Smooth muscle cell of the brain vasculature (primary cell): ENCODE results near the gene NEO1.

Source experiments
- DNase-seq: peaks from one replicate; pipeline ENCODE4 v3.0.0-alpha.2; 2012; ENCODE audit warnings: low read depth, low spot score

NEO1 gene

DNA sequence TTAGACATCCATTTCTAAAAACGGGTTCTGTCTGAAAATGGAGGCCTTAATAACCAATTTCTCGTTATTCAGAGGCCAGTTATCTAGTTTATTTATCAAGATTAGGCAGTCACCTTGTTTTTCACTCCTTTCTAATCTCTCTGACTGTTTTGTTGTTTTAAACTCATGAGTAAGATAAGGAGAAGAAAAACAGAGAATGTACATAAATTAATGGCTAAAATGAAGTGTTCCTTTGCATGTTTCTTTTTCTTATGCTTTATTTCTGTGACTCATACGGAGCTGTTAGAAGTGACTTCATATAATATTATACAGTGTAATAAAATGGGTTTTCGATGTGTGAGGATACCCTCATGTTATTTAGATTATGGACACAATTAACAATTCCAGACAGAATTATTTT, 22.0 kb downstream of the NEO1 start:
- DNase-seq: no peak

DNA sequence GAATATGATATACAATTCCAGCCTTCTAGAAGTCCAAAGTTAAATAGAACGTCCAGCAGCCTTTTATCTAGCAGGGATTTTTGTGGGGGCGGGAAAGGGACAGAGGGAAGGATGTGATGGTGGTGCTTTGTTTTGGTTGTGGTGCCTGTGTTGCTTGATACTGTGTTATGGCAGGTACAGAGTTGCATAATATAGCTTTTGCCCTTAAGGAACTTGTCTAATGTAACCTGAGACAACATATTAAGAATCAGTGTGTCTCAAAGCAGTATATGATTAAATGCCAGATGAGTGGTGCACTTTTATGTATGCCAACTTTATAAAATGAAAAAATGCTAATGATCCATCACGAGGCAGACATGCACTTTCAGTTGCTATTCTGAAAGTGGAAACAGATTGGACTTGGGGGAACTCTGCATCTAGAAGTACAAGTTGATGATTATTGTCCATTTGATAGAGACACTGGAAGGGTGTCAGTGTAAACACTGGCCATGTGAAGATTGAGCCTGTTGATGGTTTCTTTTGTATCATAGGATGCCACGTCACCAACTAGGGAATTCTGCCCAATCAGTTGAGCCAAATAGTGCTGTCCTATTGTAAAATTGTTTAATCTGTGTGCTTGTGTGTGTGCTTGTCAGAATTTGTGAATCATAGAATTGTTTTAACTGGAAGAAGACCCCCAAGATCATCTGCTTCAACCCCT, 23.0 kb downstream of the NEO1 start:
- no peak for DNase-seq

DNA sequence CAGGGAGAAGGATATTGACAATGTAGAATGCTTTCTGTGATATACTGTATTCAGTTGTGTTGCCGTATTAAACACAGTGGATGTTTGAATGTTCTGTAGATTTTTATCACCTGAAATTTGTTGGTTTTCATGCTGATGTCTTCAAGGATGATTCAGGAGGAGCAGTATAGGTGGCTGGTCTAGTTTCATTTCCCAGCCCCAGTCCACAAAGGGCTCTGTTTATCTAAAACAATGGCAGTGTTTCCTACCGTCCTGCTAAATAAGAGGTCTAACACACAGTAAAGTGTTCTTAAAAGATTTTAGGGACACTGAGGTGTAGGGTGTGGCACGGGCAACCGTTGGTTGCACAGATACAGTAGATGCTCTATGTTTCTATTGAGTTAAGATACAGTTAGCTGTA, 26.0 kb downstream of the NEO1 start:
- no peak for DNase-seq

DNA sequence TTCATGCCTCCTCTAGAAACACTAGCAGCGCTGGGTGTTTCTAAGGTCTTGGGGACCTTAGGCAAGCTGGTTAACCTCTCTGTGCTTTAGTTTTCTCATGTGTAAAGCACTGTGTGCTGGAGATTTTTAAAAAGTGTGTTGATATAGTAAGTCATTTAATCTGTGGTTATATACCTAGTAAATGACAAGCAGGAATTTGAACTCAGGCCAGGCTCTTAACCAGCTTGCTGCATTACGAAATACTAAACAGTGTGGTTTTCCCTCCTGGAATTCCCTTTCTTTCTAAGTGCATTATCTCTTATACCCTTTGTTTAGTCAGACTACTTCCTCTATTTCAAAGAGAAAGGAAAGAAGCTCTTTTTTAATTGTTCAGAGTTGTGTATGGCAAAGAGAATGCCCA, 26.5 kb downstream of the NEO1 start:
- peak; percentile 21 for DNase-seq

DNA sequence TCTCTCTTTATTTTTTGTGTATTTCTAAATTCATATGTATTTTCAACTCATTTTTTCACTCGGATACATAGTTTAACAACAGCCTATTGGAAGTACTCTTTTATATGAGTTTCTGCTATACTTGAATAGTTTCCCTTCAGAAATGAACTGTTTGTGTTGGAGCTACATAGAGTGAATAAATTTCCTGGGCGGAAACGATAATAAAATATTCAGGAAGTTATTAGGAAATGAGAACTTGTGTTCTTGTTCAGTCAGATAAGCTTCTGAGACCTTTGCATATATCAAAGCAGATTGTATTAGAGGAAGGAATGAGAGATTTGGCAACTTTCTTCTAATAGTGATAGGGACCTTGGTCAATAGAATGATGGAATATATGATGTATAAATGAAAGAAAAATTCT, 27.3 kb downstream of the NEO1 start:
- no peak for DNase-seq

DNA sequence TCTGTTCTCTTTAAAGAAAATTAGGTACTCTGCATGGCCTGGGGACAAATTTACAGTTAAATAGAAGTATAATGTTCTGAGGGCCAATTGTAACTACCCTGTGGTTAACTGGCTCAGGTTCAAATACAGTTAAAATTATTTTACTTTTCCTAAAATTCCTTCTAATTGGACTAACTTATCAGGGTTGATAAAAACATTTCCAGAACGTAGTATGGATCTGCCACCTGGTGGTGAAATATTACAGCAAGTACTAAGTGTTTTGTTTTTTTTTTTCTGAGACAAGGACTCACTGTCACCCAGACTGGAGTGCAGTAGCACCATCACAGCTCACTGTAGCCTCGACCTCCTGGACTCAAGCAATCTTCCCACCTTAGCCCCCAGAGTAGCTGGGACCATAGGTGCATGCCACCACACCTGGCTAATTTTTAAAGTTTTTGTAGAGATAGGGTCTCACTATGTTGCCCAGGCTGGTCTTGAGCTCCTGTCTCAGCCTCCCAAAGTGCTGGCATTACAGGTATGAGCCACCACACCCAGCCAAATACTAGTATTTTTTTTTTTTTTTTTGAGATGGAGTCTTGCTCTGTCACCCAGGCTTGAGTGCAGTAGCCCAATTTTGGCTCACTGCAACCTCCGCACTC, 29.2 kb downstream of the NEO1 start:
- DNase-seq: peak; percentile 43

DNA sequence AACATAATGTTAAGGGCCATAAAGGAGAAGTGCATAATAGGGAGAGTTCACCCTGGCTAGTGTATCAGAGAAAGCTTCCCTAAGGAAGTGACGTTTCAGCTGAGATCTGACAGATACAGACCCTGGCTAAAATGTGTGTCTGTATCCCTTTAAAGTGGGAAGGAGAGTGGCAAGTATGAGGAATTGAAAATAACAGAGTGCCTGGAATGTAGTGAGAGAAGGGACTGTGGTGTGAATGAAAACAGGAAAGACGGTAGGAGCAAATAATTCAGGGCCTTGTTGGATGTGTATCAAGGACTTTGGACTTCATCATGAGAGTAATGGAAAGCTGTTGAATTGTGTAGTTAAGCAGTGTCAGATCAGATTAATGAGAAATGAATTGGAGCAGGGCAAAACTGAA, 30.5 kb downstream of the NEO1 start:
- no peak for DNase-seq

DNA sequence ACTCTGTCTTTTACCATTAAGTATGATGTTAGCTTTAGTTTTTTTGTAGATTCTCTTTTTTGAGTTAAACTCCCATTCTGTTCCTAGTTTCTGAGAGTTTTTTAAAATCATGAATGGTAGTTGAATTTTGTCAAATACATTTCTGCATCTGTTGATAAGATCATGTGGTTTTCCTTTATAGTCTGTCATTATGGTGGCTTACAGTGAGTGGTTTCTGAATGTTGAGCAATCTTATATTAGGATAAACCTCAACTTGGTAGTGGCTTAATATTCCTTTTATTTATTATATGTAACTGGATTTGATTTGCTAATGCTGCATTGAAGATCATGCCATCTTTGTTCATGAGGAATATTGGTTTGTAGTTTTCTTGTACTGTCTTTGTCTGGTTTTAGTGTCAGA, 34.8 kb downstream of the NEO1 start:
- DNase-seq: no peak

DNA sequence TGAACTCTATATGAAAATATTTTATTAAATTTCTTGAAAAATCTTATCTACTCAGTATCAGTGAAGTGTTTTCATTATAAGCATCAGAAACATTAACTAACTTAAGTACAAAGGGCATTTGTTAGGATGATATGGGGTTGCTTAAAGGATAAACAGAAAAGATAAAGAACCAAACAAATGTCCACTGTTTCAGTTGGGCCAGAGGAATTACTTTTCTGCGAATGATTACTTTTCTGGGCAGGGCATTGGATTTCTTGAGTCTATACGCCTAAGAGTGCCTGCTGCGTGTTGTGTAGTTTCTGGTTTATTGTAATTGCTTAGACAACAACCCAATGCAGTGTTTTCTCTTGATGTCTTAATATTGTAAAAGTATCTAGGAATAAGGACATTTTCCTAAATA, 52.8 kb downstream of the NEO1 start:
- no peak for DNase-seq

DNA sequence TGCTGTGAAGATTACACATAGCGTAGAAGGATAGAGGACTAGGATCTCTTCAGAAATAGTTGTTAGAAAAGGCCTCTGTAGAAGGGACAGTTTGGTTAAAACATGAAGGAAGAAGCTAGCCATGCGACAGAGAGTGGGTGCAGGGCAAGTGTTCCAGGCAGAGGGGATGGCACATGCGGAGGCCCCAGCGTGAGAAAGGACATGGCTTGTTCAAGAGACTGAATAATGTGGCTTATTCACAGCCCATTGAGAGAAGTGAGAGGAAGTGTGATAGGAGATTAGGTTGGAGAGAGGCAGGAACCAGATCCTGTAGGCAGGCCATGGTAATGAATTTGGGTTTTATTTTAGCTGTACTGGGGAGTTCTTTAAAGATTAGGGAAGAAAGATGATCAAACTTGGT, 56.4 kb downstream of the NEO1 start:
- DNase-seq: no peak

DNA sequence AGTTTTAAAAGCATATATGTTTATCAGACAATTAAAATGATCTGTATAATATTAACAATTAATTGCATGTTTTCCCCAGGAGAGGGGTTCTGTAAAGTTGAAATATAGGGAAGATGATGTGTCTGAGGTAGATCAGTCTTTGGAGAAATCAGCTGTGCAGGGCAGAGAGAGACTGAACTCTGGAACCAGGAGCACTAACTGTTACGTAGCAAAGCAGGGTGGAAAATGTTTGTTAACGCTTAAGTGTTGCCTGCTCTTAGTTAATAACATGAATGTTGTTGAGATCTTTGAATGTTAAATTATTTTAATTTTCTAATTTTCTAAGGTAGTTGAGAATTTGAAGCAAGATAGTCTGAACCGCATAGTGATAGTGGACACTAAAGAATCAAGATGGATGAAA, 57.5 kb downstream of the NEO1 start:
- no peak for DNase-seq

DNA sequence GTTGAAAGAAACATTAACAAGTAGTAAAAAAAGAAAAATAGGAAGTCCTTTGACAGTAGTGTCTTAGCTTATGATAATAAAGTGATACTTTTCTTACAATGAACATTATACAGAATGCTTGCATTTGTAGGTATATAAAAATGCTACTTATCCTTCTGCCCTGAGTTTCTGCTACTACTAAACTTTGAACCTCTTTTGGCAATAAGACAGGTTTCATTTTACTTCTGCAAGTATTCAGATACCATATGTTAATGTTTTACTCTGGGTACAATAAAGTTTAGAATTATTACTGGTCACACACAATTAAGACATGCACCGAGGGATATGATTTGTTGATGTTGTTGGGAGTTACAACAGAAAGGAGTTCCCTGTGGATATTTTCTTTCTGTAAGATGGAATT, 57.9 kb downstream of the NEO1 start:
- no peak for DNase-seq

DNA sequence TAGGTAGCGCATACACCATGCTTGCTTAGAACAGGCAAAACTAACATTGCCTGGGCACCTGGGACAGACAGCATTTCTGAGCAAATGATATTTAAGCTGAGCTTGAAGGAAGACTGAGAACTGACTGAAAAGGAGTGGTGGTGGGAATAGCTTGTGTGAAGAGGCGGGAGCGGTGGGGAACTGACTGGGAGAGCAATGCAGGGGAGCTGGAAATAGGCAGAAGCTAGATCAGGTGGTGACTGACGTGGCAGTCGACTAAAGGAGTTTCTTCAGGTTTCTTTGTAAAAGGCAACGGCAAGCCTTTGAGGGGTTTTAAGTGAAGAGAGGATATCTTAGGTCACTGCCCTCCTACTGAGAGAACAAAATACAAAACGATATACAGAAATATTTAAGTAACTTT, 61.8 kb downstream of the NEO1 start:
- DNase-seq: no peak

DNA sequence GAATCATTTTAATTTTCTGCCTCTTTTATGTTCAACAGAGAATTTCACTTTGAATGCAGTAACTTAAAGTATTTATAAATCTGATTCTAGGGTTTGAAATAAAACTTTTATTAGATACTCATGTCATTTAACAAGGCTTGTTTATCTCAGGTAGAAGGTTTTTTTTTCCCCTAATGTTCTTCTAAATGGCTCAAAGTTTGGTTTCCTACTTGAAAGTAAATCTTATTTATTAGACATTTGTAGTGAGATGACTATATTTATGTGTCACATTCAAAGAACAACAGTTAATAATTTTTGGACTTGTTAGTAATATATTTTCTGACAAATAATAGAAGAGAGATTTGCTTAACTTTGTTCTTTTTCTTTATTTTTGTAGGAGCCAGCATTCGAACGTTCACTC, 63.9 kb downstream of the NEO1 start:
- DNase-seq: no peak

DNA sequence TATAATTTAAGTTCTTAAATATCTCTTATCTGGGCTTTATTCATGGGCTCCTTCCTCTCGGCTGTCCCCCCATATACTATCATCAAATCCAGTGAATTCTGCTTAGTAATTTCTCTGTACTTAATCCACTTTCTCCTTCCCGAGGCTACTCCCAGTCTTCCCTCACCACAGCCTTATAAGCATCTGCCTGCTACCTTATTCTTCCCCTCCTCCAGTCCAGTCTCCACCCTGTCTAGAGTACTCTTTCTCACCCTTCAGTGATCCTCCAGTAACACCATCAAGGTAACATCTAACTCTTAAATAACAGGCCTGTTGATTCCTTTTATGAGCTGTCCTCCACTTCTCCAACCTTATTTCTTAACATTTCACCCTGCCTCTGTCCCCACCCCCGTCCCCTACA, 65.8 kb downstream of the NEO1 start:
- no peak for DNase-seq

DNA sequence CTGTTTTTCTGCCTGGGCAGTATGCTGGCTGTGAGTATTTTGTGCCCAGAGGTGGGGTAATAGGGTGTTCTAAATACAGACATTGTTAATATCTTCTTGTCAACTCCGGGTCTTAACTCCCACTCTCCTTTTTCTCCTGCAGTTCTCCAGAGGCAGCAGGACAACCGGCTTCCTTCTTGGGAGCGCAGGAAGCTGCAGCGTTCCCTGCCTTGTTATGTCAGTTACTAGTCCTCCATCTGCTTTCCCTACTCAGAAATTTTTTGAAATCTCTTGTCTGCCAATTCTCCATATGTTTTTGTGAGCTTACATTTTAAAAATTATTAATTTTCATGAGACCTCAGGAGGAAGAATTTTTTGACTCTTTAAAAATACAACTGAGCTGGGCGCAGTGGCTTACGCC, 67.2 kb downstream of the NEO1 start:
- DNase-seq: no peak

DNA sequence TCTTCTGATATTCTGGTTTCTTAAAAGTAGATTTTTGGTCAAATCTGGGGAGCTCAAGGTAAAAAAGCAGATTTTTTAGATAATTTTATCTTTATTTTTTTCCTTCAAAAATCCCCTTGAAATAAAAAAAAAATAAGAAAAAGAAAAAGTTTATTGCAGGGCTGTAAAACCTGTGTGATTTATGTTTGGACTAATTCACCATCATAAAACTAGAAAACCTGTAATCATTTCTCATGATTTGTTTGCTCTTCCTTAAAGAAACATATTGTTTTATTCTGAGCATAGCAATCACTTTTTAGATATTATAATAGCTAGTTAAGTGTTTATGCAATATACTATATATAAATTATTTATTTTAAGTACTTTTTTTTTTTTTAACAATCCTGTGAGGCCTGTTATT, 68.0 kb downstream of the NEO1 start:
- DNase-seq: no peak

DNA sequence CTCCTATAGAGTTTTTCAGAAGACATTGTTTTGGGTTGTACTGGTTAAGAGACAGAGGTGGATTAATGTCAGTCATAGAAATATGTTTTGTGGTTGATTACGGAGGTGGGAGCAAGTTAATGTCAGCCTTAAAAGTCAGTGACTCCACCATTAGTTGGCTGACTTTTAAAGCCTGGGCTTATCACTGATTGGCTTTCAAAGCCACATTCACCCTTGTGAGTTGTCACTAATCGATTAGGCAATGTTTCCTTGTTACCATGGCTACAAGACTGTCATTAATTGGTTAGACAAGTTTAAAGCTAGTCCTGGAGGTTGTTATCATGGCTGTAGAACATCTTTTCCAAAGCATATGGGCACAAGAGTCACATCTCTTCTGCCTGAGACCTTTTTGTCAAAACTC, 73.0 kb downstream of the NEO1 start:
- no peak for DNase-seq

DNA sequence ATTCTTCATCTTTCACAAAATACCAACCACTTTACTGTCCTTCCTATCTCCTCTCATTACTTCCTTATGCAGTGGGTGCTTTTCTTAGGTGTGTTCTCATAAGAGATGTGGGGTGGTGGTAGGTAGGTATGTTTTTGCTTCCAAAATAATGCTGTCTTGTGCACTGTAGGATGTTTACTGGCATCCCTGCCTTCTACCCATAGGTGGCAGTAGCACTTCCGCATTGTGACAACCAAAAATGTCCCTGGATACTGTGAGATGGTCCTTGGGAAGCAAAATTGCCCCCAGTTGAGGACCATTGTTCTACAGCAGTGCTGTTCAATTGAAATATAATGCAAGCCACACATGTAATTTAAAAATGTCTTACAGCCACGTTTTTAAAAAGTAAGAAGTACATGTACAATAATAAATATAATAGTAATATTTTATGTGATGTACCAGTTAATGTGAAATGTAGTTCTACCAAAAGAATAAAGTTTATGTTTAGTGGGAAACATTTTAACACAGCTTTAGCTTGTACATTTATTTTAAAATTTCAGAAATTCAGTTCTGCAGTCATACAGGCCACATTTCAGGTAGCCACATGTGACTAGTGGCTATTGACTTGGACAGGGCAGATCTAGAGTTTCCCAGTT, 75.2 kb downstream of the NEO1 start:
- peak; percentile 3 for DNase-seq

DNA sequence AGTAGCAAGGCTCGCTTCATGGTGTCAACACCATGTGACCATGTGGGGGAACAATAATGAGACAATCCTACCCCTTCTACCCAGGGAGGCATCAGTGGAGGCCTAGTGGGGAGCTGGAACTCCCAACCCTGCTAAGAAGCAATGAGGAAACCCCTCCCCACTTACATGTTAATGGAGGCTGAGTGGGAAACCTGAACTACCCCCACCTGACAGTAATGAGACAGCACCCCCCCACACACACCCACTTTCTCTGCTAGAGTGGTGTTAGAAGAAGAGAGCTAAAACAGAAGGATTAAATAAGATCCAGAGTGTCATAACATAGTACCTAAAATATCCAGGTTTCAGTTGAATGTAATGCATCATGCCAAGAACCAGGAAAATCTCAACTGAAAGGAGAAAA, 78.6 kb downstream of the NEO1 start:
- no peak for DNase-seq

DNA sequence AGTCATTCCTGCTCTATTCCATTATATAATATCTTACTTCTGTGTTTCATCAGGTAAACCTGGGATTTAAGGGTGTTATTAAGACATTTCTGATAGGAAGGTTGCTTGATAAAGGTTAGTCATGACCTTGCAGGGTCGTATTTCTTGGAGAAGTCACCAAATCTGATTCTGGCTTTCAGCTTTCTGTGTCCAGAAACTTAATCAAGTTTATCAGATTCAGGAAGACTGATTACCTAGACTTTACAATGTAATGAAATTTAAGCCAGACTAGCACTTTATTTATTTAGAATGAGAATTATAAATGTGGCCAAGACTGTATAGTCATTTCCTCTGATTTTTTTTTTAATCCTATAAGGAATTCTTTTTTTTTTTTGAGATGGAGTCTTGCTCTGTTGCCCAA, 81.9 kb downstream of the NEO1 start:
- DNase-seq: no peak

DNA sequence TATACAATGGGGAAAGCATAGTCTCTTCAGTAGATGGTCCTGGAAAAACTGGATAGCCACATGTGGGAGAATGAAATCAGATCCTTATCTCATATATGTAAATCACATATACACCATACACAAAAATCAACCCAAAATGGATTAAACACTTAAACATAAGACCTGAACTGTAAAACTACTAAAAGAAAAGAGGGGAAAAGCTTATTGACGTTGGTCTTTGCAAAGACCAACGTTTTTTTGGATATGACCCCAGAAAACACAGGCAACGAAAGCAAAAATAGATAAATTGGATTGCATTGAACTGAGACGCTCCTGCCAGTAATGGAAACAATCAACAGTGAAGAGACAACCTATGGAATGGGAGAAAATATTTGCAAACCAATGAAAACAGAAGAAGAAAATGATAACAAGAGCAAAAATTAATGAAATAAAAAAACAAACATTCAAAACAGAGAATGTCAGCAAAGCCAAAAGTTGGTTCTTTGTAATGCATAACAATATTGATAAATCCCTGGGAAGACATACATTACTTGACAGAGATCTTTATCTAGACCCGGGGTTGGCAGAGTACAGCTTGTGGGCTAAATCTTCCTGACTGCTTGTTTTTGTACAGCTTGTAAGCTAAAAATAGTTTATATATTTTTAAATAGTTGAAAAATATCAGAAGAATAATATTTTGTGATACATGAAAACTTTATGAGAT, 86.9 kb downstream of the NEO1 start:
- DNase-seq: no peak
